Neuronal stem cell (in vitro differentiated cells): Measurements from ENCODE around the gene TPST2.

ENCODE experiments used
- DNase-seq: peaks from one replicate; pipeline ENCODE4 v3.0.0-alpha.2; 2013; ENCODE audit warnings: low spot score
- H2AFZ ChIP-seq: one replicate; pipeline ENCODE4 v1.6.1; 2013; ENCODE audit warnings: mild to moderate bottlenecking, low read length, inconsistent platforms
- H2AK5ac ChIP-seq: 2 replicates; pipeline ENCODE4 v1.6.1; 2013; ENCODE audit warnings: low read depth, mild to moderate bottlenecking, inconsistent platforms, low read length, moderate library complexity, mixed read lengths
- H2BK120ac ChIP-seq: 2 replicates; pipeline ENCODE4 v1.6.1; 2013; ENCODE audit warnings: low read depth, mild to moderate bottlenecking, inconsistent platforms, low read length, moderate library complexity, mixed read lengths
- H2BK12ac ChIP-seq: one replicate; pipeline ENCODE4 v1.6.1; 2013; ENCODE audit warnings: low read length, inconsistent platforms
- H2BK15ac ChIP-seq: 2 replicates; pipeline ENCODE4 v1.6.1; 2013; ENCODE audit warnings: mild to moderate bottlenecking, low read length, inconsistent platforms, mixed read lengths
- H2BK5ac ChIP-seq: one replicate; pipeline ENCODE4 v1.6.1; 2013; ENCODE audit warnings: inconsistent platforms, mild to moderate bottlenecking, low read length, moderate library complexity
- H3K14ac ChIP-seq: one replicate; pipeline ENCODE4 v1.6.1; 2013; ENCODE audit warnings: low read length, inconsistent platforms
- H3K18ac ChIP-seq: 2 replicates; pipeline ENCODE4 v1.6.1; 2013; ENCODE audit warnings: low read length, inconsistent platforms
- H3K23ac ChIP-seq: 2 replicates; pipeline ENCODE4 v1.6.1; 2013; ENCODE audit warnings: low read depth, mild to moderate bottlenecking, mixed read lengths, low read length, inconsistent platforms; ENCODE audit not compliant: poor library complexity
- H3K27ac ChIP-seq: replicated peaks from 3 replicates; pipeline ENCODE4 v1.5.1; 2013; ENCODE audit warnings: low read length, inconsistent platforms
- H3K27me3 ChIP-seq, 3 experiments: 2 replicates each; pipeline ENCODE4 v1.6.1; 2013; ENCODE audit warnings: low read length in 3 of 3, mild to moderate bottlenecking in 2 of 3, inconsistent platforms in 1 of 3, low read depth in 1 of 3, mixed read lengths in 1 of 3, moderate library complexity in 1 of 3; ENCODE audit not compliant: control insufficient read depth in 3 of 3, insufficient read depth in 3 of 3
- H3K36me3 ChIP-seq, 2 donors: replicated peaks in 1 of 2; 2 replicates each; pipeline ENCODE4 v1.6.1; 2013; ENCODE audit warnings: low read length in 2 of 2; ENCODE audit not compliant: control insufficient read depth in 2 of 2, insufficient read depth in 2 of 2
- H3K4ac ChIP-seq: 2 replicates; pipeline ENCODE4 v1.6.1; 2013; ENCODE audit warnings: inconsistent platforms, mild to moderate bottlenecking, low read length, moderate library complexity
- H3K4me1 ChIP-seq, 2 donors: 1 replicate in 1 of 2; 2 replicates in 1 of 2; pipeline ENCODE4 v1.6.1; 2013; ENCODE audit warnings: low read length in 2 of 2, low read depth in 1 of 2; ENCODE audit not compliant: control insufficient read depth in 2 of 2, insufficient read depth in 1 of 2
- H3K4me2 ChIP-seq: one replicate; pipeline ENCODE4 v1.6.1; 2013; ENCODE audit warnings: mild to moderate bottlenecking, low read length, inconsistent platforms; ENCODE audit not compliant: insufficient read depth, poor library complexity, severe bottlenecking
- H3K4me3 ChIP-seq, 2 donors: 2 replicates each; pipeline ENCODE4 v1.5.1; 2013; ENCODE audit warnings: low read length in 2 of 2, mild to moderate bottlenecking in 2 of 2, inconsistent platforms in 1 of 2, moderate library complexity in 1 of 2
- H3K79me1 ChIP-seq: one replicate; pipeline ENCODE4 v1.6.1; 2013; ENCODE audit warnings: low read depth, mild to moderate bottlenecking, inconsistent platforms, low read length, moderate library complexity
- H3K9ac ChIP-seq: one replicate; pipeline ENCODE4 v1.6.1; 2013; ENCODE audit warnings: mild to moderate bottlenecking, low read depth, low read length, inconsistent platforms; ENCODE audit not compliant: poor library complexity
- H3K9me3 ChIP-seq, 2 donors: replicated peaks in 1 of 2; 2 replicates each; pipeline versions ENCODE3 to v1.6.1; 2013; ENCODE audit warnings: low read length in 2 of 2, mild to moderate bottlenecking in 2 of 2, inconsistent platforms in 1 of 2, low read depth in 1 of 2, mixed read lengths in 1 of 2, moderate library complexity in 1 of 2; ENCODE audit not compliant: control insufficient read depth in 2 of 2, insufficient read depth in 1 of 2
- H4K8ac ChIP-seq: one replicate; pipeline ENCODE4 v1.6.1; 2013; ENCODE audit warnings: low read depth, mild to moderate bottlenecking, inconsistent platforms, low read length, moderate library complexity
- H4K91ac ChIP-seq: one replicate; pipeline ENCODE4 v1.6.1; 2013; ENCODE audit warnings: low read length, low read depth, mild to moderate bottlenecking, inconsistent platforms; ENCODE audit not compliant: poor library complexity
- WGBS, 2 donors: extraction: QIAGEN DNeasy Blood & Tissue Kit; methylation state at CpG; one replicate each; pipeline ENCODE4 v1.1.7; 2013; ENCODE audit warnings: missing lambda C conversion rate in 2 of 2, mixed read lengths in 1 of 2; ENCODE audit not compliant: insufficient read length in 2 of 2, insufficient replicate concordance in 1 of 2; ENCODE audit errors: extremely low coverage in 2 of 2; 5-methylcytosine and 5-hydroxymethylcytosine counted together

The TPST2 gene

DNA sequence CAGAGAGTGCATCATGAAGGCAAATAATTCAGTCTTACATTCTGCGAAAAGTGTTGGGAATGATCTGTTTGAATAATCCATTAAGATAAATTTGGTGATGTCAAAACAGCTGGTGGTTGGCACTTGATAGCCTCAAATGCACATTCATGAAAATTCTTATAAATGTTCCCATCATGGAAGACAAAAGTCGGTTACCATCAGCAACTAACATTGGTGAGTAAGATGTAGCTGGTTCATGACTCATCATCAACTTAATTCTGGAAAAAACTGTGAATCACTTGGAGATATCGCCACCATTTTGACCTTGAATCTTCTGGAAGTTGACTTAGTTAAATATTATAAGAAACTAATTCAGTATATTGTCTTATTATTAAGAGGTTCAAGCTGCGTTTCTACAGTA lies 16.7 kb upstream of the TPST2 start:
- DNase-seq = no peak
- no peak overlapping the region for H3K27ac ChIP-seq

DNA sequence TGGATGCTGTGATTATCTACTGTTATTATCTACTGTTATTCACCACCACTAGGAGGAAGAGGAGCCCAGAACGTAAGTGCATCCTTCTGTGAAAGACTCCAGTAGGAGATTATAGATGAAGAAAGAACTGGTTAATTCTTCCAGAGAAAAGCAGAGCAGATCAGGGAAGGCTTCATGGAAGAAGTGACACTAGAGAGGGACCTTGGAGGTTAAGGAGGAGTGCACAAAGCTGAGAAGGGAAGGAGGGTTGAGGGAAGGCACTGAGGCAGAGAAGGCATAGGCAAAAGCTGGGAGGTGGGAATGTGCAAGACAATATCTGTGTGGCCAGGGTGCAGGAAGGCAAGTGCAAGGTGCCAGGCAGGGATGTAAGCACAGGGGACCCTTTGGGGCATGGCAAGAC lies 14.4 kb upstream of the TPST2 start:
- Histone ChIP-seq H2AK5ac (no peak overlapping the region), H2BK5ac (no peak overlapping the region)
- no CpG with 5 or more reads among the region's 1 CpG for whole genome bisulfite sequencing, 2 donors

More for the DNA sequence above, 16.7 kb upstream of the TPST2 start:
- H3K27me3 ChIP-seq = no peaks in the 10 kb centered on the region
- H3K4me2 ChIP-seq = no peak overlapping the region
- H3K4me3 ChIP-seq = no peak overlapping the region
- no peak overlapping the region for H3K14ac ChIP-seq
- no peak overlapping the region for H4K91ac ChIP-seq
- H3K9ac ChIP-seq = no peak overlapping the region
- no peak overlapping the region for H2BK120ac ChIP-seq
- no peak overlapping the region for H3K4ac ChIP-seq
- no CpG with 5 or more reads among the region's 4 CpGs for WGBS, 2 donors
- H2AFZ ChIP-seq = no peak overlapping the region
- H2AK5ac ChIP-seq = no peak overlapping the region
- peaks cover 0 to 3% of the 10 kb centered on the region in 2 donors for H3K4me1 ChIP-seq
- no peak overlapping the region for H2BK5ac ChIP-seq
- H2BK12ac ChIP-seq = no peak overlapping the region
- no peaks in the 10 kb centered on the region for H3K36me3 ChIP-seq
- no peaks in the 10 kb centered on the region for H3K9me3 ChIP-seq
- H3K79me1 ChIP-seq = no peaks in the 10 kb centered on the region
- H4K8ac ChIP-seq = no peak overlapping the region
- no peak overlapping the region for H2BK15ac ChIP-seq
- no peak overlapping the region for H3K18ac ChIP-seq
- no peak overlapping the region for H3K23ac ChIP-seq

DNA sequence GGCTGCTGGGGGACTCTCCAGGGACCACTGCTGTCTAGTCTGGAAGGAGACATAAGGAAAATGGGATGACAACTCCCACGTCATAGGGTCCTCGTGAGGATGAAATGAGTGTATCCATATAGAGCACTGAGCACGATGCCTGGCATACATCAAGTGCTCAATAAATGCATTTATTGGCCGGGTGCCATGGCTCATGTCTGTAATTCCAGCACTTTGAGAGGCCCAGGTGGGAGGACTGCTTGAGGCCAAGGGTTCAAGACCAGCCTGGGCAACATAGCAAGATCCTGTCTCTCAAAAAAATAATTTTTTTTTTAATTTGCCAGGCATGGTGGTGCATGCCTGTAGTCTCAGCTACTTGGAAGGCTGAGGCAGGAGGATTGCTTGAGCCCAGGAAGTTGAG lies 12.2 kb upstream of the TPST2 start:
- H2BK15ac ChIP-seq = no peak overlapping the region
- H3K4ac ChIP-seq = no peak overlapping the region
- no peak overlapping the region for H3K4me3 ChIP-seq
- no peak overlapping the region for H3K27ac ChIP-seq
- no peak overlapping the region for H3K9ac ChIP-seq
- no peak overlapping the region for H2BK12ac ChIP-seq
- H2AFZ ChIP-seq = no peak overlapping the region
- no peak overlapping the region for H4K8ac ChIP-seq
- no peak overlapping the region for H4K91ac ChIP-seq
- WGBS, 2 donors = no CpG with 5 or more reads among the region's 4 CpGs
- H2AK5ac ChIP-seq = peak overlapping the region; percentile 94
- H2BK120ac ChIP-seq = peak overlapping the region; percentile 38
- H3K36me3 ChIP-seq = no peaks in the 10 kb centered on the region
- H3K27me3 ChIP-seq = no peaks in the 10 kb centered on the region
- no peak overlapping the region for H3K18ac ChIP-seq
- H3K4me1 ChIP-seq = peaks cover 0 to 6% of the 10 kb centered on the region in 2 donors
- DNase-seq = no peak
- no peak overlapping the region for H2BK5ac ChIP-seq
- no peak overlapping the region for H3K23ac ChIP-seq
- no peaks in the 10 kb centered on the region for H3K9me3 ChIP-seq
- no peaks in the 10 kb centered on the region for H3K79me1 ChIP-seq
- H3K14ac ChIP-seq = no peak overlapping the region
- no peak overlapping the region for H3K4me2 ChIP-seq

More for the DNA sequence above, 14.4 kb upstream of the TPST2 start:
- Histone ChIP-seq H4K91ac (no peak overlapping the region), H3K4me2 (no peak overlapping the region), H3K9me3 (no peaks in the 10 kb centered on the region), H3K27me3 (no peaks in the 10 kb centered on the region), H4K8ac (no peak overlapping the region), H3K4me1 (peaks cover 0 to 6% of the 10 kb centered on the region in 2 donors), H2BK120ac (no peak overlapping the region), H3K18ac (no peak overlapping the region), H3K23ac (no peak overlapping the region), H3K14ac (no peak overlapping the region), H2BK15ac (no peak overlapping the region), H3K27ac (no peak overlapping the region), H3K36me3 (no peaks in the 10 kb centered on the region), H3K79me1 (no peaks in the 10 kb centered on the region), H2AFZ (no peak overlapping the region), H3K4me3 (no peak overlapping the region), H2BK12ac (no peak overlapping the region), H3K4ac (no peak overlapping the region), H3K9ac (no peak overlapping the region)
- no peak for DNase-seq

DNA sequence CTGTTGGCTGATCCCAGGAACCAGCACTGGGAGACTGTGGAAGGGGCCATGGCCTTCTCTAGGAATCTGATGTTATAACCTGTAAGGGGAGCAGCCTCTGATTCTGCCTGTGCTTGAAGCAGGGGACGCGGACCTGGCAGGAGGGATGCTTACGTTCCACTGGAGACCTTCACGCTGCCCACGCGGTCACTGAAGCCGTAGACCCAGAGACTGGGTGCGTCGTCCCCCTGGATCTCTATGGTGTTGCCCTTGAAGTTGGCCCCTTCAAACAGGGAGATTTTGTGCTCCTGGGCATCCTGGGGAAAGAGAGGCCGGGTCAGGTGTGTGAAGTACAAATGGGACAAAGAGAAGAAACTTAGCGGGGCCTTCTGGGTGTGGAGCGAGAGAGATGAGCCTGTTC lies 11.8 kb upstream of the TPST2 start:
- WGBS, 2 donors = no CpG with 5 or more reads among the region's 12 CpGs
- Histone ChIP-seq H2BK15ac (no peak overlapping the region), H2BK5ac (no peak overlapping the region), H3K9ac (no peak overlapping the region), H3K27me3 (no peaks in the 10 kb centered on the region), H4K8ac (no peak overlapping the region), H3K4ac (no peak overlapping the region), H3K4me2 (no peak overlapping the region), H3K18ac (peak overlapping the region; percentile 24), H3K23ac (no peak overlapping the region), H4K91ac (no peak overlapping the region), H3K4me3 (no peak overlapping the region), H3K4me1 (peaks cover 0 to 6% of the 10 kb centered on the region in 2 donors), H2BK120ac (peak overlapping the region; percentile 38), H2AFZ (peak overlapping the region; percentile 19), H2BK12ac (no peak overlapping the region), H3K14ac (no peak overlapping the region), H2AK5ac (peak overlapping the region; percentile 94), H3K27ac (no peak overlapping the region), H3K36me3 (no peaks in the 10 kb centered on the region), H3K79me1 (no peaks in the 10 kb centered on the region), H3K9me3 (no peaks in the 10 kb centered on the region)
- DNase-seq = no peak
